CD14-positive monocyte (primary cell): ENCODE measurements around the gene NFATC1. TPM values are rescaled to one million over a fixed set of nuclear protein-coding genes. Genes with fewer than 3 reads are reported as not detected.

Experiments
- DNase-seq, 3 donors: peaks; one replicate each; pipeline ENCODE4 v3.0.0-alpha.2; 2011 to 2022
- H2AFZ ChIP-seq: 2 replicates; pipeline ENCODE4 v1.6.0; 2012; ENCODE audit warnings: mild to moderate bottlenecking, low read depth, low read length, inconsistent platforms; ENCODE audit not compliant: insufficient read depth, poor library complexity, severe bottlenecking
- H3K27ac ChIP-seq, 2 donors: 1 replicate in 1 of 2; 2 replicates in 1 of 2; pipeline ENCODE4 v1.5.1; 2012 to 2013; ENCODE audit warnings: low read length in 2 of 2, control low read depth in 1 of 2, inconsistent platforms in 1 of 2, low read depth in 1 of 2, mild to moderate bottlenecking in 1 of 2
- H3K27me3 ChIP-seq, 2 donors: one replicate each; pipeline versions ENCODE4 v1.6.0 to v1.6.1; 2011 to 2013; ENCODE audit warnings: low read length in 2 of 2; ENCODE audit not compliant: control insufficient read depth in 2 of 2, insufficient read depth in 2 of 2
- H3K36me3 ChIP-seq, 2 donors: replicated peaks in 1 of 2; 1 replicate in 1 of 2; 2 replicates in 1 of 2; pipeline versions ENCODE4 v1.5.1 to v1.6.1; 2012 to 2013; ENCODE audit warnings: low read length in 2 of 2, control low read depth in 1 of 2, inconsistent platforms in 1 of 2, mild to moderate bottlenecking in 1 of 2; ENCODE audit not compliant: insufficient read depth in 2 of 2, control insufficient read depth in 1 of 2
- H3K4me1 ChIP-seq, 2 donors: 1 replicate in 1 of 2; 2 replicates in 1 of 2; pipeline versions ENCODE4 v1.5.1 to v1.6.1; 2012 to 2013; ENCODE audit warnings: low read length in 2 of 2, control low read depth in 1 of 2, inconsistent platforms in 1 of 2, mild to moderate bottlenecking in 1 of 2, moderate library complexity in 1 of 2; ENCODE audit not compliant: insufficient read depth in 2 of 2, control insufficient read depth in 1 of 2
- H3K4me2 ChIP-seq: replicated peaks from 2 replicates; pipeline ENCODE3; 2012; ENCODE audit warnings: low read length, moderate library complexity, mild to moderate bottlenecking; ENCODE audit not compliant: poor library complexity, severe bottlenecking; ENCODE audit errors: extremely low read depth
- H3K4me3 ChIP-seq, 3 experiments: fragments of 200-600 bp in 1 of 3; sonication (generic) in 1 of 3; replicated peaks in 1 of 3; 1 replicate in 2 of 3; 2 replicates in 1 of 3; pipeline ENCODE4 v1.5.1; 2011 to 2013; ENCODE audit warnings: low read length in 3 of 3, mild to moderate bottlenecking in 3 of 3, control low read depth in 2 of 3, low read depth in 2 of 3, inconsistent platforms in 1 of 3, moderate library complexity in 1 of 3
- H3K79me2 ChIP-seq: 2 replicates; pipeline ENCODE4 v1.6.0; 2012; ENCODE audit warnings: mild to moderate bottlenecking, control low read depth, inconsistent platforms, low read length, moderate library complexity; ENCODE audit not compliant: insufficient read depth
- H3K9ac ChIP-seq: 2 replicates; pipeline ENCODE4 v1.6.0; 2017; ENCODE audit warnings: low read length, mild to moderate bottlenecking; ENCODE audit not compliant: insufficient read depth, poor library complexity, severe bottlenecking
- H3K9me3 ChIP-seq, 2 donors: replicated peaks in 1 of 2; 1 replicate in 1 of 2; 2 replicates in 1 of 2; pipeline versions ENCODE4 v1.5.1 to v1.6.1; 2012 to 2013; ENCODE audit warnings: low read length in 2 of 2, control low read depth in 1 of 2; ENCODE audit not compliant: control insufficient read depth in 1 of 2, insufficient read depth in 1 of 2
- H4K20me1 ChIP-seq: 2 replicates; pipeline ENCODE4 v1.6.0; 2012; ENCODE audit warnings: mild to moderate bottlenecking, low read length, control low read depth, moderate library complexity; ENCODE audit not compliant: insufficient read depth
- H3K27ac Mint-ChIP-seq, 7 donors: one replicate each; pipeline ENCODE4 v1.8.0; 2020; ENCODE audit warnings: mild to moderate bottlenecking in 7 of 7, mixed read lengths in 7 of 7, moderate library complexity in 6 of 7, inconsistent platforms in 2 of 7
- H3K27me3 Mint-ChIP-seq, 3 donors: one replicate each; pipeline ENCODE4 v1.8.0; 2021 to 2022; ENCODE audit warnings: low read depth in 3 of 3, mild to moderate bottlenecking in 3 of 3, mixed read lengths in 3 of 3, moderate library complexity in 3 of 3, inconsistent platforms in 1 of 3
- H3K36me3 Mint-ChIP-seq, 2 donors: one replicate each; pipeline ENCODE4 v1.8.0; 2020; ENCODE audit warnings: mixed read lengths in 2 of 2, inconsistent platforms in 1 of 2, mild to moderate bottlenecking in 1 of 2
- H3K4me1 Mint-ChIP-seq: one replicate; pipeline ENCODE4 v1.8.0; 2020; ENCODE audit warnings: mild to moderate bottlenecking, mixed read lengths
- H3K4me3 Mint-ChIP-seq, 2 donors: one replicate each; pipeline ENCODE4 v1.8.0; 2020; ENCODE audit warnings: mild to moderate bottlenecking in 2 of 2, mixed read lengths in 2 of 2, moderate library complexity in 1 of 2
- H3K9me3 Mint-ChIP-seq, 7 donors: one replicate each; pipeline ENCODE4 v1.8.0; 2020 to 2022; ENCODE audit warnings: mixed read lengths in 7 of 7, mild to moderate bottlenecking in 6 of 7, moderate library complexity in 6 of 7, inconsistent platforms in 2 of 7
- WGBS: methylation state at CpG from one replicate; pipeline ENCODE4 v1.1.5; 2013; ENCODE audit warnings: missing lambda C conversion rate; ENCODE audit not compliant: insufficient coverage; 5-methylcytosine and 5-hydroxymethylcytosine counted together
- intact Hi-C, 2 donors: fragments of 100-400 bp; cut with micrococcal nuclease; formaldehyde crosslinking; loops; one replicate each; pipeline versions ENCODE4 v1.15.0 to v1.15.1; 2023
- polyA plus RNA-seq, 3 donors: library from polyadenylated mRNA; depleted of rRNA in 1 of 3; unstranded in 2 of 3; stranded (reverse) in 1 of 3; fragments of 300-500 nt in 2 of 3; fragments of >200 nt in 1 of 3; fragmentation: Illumina TruSeq in 2 of 3; gene quantifications; 1 replicate in 2 of 3; 2 replicates in 1 of 3; pipeline ENCODE4 v1.2.3, GENCODE V29; 2012 to 2021
- TF ChIP-seq, protein P1 (sequence below): fragments of 200-600 bp; IDR thresholded peaks from one replicate; pipeline ENCODE4 v1.8.0; 2022; ENCODE audit warnings: antibody characterized with exemption, mild to moderate bottlenecking

The NFATC1 gene
- polyA plus RNA-seq, 3 donors, result 7.8 to 10.7 (median 8.3) TPM

DNA sequence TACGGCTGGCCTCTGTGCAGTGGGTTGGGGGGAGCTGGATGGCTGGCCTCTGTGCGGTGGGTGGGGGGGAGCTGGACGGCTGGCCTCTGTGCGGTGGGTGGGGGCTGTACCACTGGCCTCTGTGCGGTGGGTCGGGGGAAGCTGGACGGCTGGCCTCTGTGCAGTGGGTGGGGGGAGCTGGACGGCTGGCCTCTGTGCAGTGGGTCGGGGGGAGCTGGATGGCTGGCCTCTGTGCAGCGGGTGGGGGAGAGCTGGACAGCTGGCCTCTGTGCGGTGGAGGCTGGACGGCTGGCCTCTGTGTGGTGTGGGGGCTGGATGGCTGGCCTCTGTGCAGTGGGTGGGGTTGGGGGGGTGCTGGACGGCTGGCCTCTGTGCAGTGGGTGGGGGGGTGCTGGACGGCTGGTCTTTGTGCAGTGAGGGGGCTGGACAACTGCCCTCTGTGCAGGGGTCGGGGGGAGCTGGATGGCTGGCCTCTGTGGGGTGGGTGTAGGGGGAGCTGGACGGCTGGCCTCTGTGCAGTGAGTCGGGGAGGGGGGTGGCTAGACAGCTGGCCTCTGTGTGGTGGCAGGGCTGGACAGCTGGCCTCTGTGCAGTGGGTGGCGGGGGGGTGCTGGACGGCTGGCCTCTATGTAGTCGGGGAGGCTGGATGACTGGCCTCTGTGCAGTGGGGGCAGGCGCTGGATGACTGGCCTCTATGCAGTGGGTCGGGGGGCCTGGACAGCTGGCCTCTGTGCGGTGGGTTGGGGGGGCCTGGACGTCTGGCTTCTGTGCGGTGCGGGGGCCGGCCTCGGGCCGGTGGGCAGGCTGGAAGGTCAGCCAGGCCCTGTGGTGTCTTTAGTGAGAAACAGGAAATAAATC lies 31.9 kb downstream of the NFATC1 start:
- Histone ChIP-seq H3K79me2 (peaks cover 10% of the 10 kb centered on the region), H3K9ac (no peak overlapping the region), H3K4me1 (peaks cover 0 to under 1% of the 10 kb centered on the region in 2 donors), H3K9me3 (no peaks in the 10 kb centered on the region), H3K27me3 (no peaks in the 10 kb centered on the region), H4K20me1 (peaks cover 70% of the 10 kb centered on the region), H3K4me2 (no peak overlapping the region), H2AFZ (no peak overlapping the region), H3K36me3 (peaks cover 4 to 10% of the 10 kb centered on the region in 2 donors), H3K27ac (no peak overlapping the region), H3K4me3 (no peak overlapping the region)
- no peak overlapping the region for H3K4me3 Mint-ChIP-seq
- peaks cover 0 to 3% (median 1%) of the 10 kb centered on the region in 3 donors for H3K27me3 Mint-ChIP-seq
- H3K36me3 Mint-ChIP-seq, result peaks cover 26 to 42% of the 10 kb centered on the region in 2 donors
- TF ChIP-seq, protein P1, sequence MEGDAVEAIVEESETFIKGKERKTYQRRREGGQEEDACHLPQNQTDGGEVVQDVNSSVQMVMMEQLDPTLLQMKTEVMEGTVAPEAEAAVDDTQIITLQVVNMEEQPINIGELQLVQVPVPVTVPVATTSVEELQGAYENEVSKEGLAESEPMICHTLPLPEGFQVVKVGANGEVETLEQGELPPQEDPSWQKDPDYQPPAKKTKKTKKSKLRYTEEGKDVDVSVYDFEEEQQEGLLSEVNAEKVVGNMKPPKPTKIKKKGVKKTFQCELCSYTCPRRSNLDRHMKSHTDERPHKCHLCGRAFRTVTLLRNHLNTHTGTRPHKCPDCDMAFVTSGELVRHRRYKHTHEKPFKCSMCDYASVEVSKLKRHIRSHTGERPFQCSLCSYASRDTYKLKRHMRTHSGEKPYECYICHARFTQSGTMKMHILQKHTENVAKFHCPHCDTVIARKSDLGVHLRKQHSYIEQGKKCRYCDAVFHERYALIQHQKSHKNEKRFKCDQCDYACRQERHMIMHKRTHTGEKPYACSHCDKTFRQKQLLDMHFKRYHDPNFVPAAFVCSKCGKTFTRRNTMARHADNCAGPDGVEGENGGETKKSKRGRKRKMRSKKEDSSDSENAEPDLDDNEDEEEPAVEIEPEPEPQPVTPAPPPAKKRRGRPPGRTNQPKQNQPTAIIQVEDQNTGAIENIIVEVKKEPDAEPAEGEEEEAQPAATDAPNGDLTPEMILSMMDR, result no peak
- WGBS, result 92% methylated on average over 19 of the region's 29 CpGs
- H3K4me1 Mint-ChIP-seq, result peaks cover 11% of the 10 kb centered on the region
- DNase-seq, result no peak
- H3K9me3 Mint-ChIP-seq, result no peaks in the 10 kb centered on the region
- no peak overlapping the region for H3K27ac Mint-ChIP-seq
- intact Hi-C loops, result no loop called here

DNA sequence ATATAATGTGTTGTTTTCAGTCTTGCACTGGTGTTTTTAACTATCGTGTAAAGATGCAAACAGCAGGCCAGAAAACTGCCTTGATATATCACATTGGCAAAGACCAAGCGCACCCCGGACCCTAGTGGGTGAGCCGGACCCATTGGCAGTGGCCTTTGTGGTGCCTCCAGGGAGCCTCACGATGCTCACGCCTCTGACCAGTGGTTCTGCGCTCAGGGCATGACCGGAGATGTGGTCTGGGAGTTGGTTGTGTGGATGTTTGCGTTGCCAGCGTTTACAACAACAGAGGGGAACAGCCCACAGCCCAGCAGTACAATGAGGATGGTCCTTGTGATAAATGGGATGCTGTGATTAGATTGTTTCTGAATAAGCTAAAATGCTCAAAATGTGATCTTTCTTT lies 32.6 kb downstream of the NFATC1 start:
- peaks cover 8% of the 10 kb centered on the region for H3K79me2 ChIP-seq
- H3K9me3 ChIP-seq, result no peaks in the 10 kb centered on the region
- H3K27me3 Mint-ChIP-seq, result peaks cover 0 to 3% (median 0%) of the 10 kb centered on the region in 3 donors
- H3K4me2 ChIP-seq, result no peak overlapping the region
- H2AFZ ChIP-seq, result no peak overlapping the region
- no peaks in the 10 kb centered on the region for H3K27me3 ChIP-seq
- H3K36me3 Mint-ChIP-seq, result peaks cover 31 to 46% of the 10 kb centered on the region in 2 donors
- no peak overlapping the region for H3K4me3 Mint-ChIP-seq
- no peak overlapping the region for H3K27ac ChIP-seq
- H3K4me1 Mint-ChIP-seq, result peaks cover 11% of the 10 kb centered on the region
- TF ChIP-seq, protein P1, result no peak
- peak overlapping the region in 2 of 7 donors; percentile 42 to 50 for H3K27ac Mint-ChIP-seq
- H3K36me3 ChIP-seq, result peaks cover 6 to 17% of the 10 kb centered on the region in 2 donors
- no peak for DNase-seq
- H3K9ac ChIP-seq, result no peak overlapping the region
- 94% methylated on average over 8 of the region's 10 CpGs for WGBS
- peaks cover 70% of the 10 kb centered on the region for H4K20me1 ChIP-seq
- no peaks in the 10 kb centered on the region for H3K4me1 ChIP-seq
- intact Hi-C loops, result no loop called here
- no peaks in the 10 kb centered on the region for H3K9me3 Mint-ChIP-seq
- no peak overlapping the region for H3K4me3 ChIP-seq
